Transverse colon (tissue), 4 donors: ENCODE measurements around the gene KNCN. TPM values are rescaled to one million over a fixed set of nuclear protein-coding genes. Genes with fewer than 3 reads are reported as not detected.

Experiments
- DNase-seq: peaks from one replicate; pipeline ENCODE4 v3.0.0-alpha.2; 2019
- H3K27ac ChIP-seq, 4 donors: fragments of 200-600 bp; sonication (generic); 2 replicates each; pipeline ENCODE4 v1.5.1; 2016 to 2018; ENCODE audit warnings: inconsistent platforms in 4 of 4
- H3K27me3 ChIP-seq: fragments of 200-600 bp; sonication (generic); 2 replicates; pipeline ENCODE4 v1.5.1; 2017; ENCODE audit warnings: inconsistent platforms
- H3K36me3 ChIP-seq, 4 donors: fragments of 200-600 bp; sonication (generic); 2 replicates each; pipeline ENCODE4 v1.5.1; 2017 to 2019; ENCODE audit warnings: inconsistent platforms in 4 of 4
- H3K4me1 ChIP-seq, 4 donors: fragments of 200-600 bp; sonication (generic); 2 replicates each; pipeline ENCODE4 v1.5.1; 2017 to 2020; ENCODE audit warnings: inconsistent platforms in 4 of 4
- H3K4me3 ChIP-seq, 4 donors: fragments of 200-600 bp; sonication (generic); 1 replicate in 1 of 4; 2 replicates in 3 of 4; pipeline versions ENCODE4 v1.5.1 to v1.6.1; 2017 to 2019; ENCODE audit warnings: inconsistent platforms in 4 of 4
- H3K9me3 ChIP-seq, 2 donors: fragments of 200-600 bp; sonication (generic); 2 replicates each; pipeline ENCODE4 v1.5.1; 2017 to 2019; ENCODE audit warnings: inconsistent platforms in 2 of 2
- EP300 ChIP-seq: sonication (generic); formaldehyde crosslinking; IDR thresholded peaks from one replicate; pipeline ENCODE4 v1.6.1; 2017; ENCODE audit warnings: antibody characterized with exemption, low read depth
- POLR2A ChIP-seq: fragments of 450-650 bp; IDR thresholded peaks from one replicate; pipeline ENCODE4 v1.6.1; 2016; ENCODE audit warnings: antibody characterized with exemption, mild to moderate bottlenecking, moderate library complexity
- POLR2AphosphoS5 ChIP-seq, 3 donors: sonication (generic); formaldehyde crosslinking; IDR thresholded peaks; one replicate each; pipeline ENCODE4 v1.6.1; 2016; ENCODE audit warnings: antibody characterized with exemption in 3 of 3
- WGBS, 2 donors: methylation state at CpG; one replicate each; pipeline ENCODE4 v1.1.5; 2018; ENCODE audit warnings: low coverage in 1 of 2; 5-methylcytosine and 5-hydroxymethylcytosine counted together
- in situ Hi-C, 4 donors: fragments of 200-750 bp; cut with MboI; loops; one replicate each; pipeline versions ENCODE4 v1.15.0 to v1.15.1; 2017; ENCODE audit warnings: low sequenced_read_pairs in 3 of 4, low pct_ligation_motif_present in 1 of 4, low pct_unique_long_range_greater_than_20kb in 1 of 4
- intact Hi-C: fragments of 100-400 bp; cut with DNase I; formaldehyde crosslinking; loops from one replicate; pipeline ENCODE4 v1.15.1; 2023; ENCODE audit warnings: low total_unique reads
- total RNA-seq, 4 donors: library from RNA; depleted of rRNA; stranded (reverse); fragments of >200 nt; gene quantifications; one replicate each; pipeline ENCODE4 v1.1.0, GENCODE V29; 2016
- TF ChIP-seq, protein P1 (sequence below), 5 experiments: fragments of 200-600 bp in 3 of 5; fragments of 450-650 bp in 2 of 5; sonication (generic) in 3 of 5; IDR thresholded peaks; 1 replicate in 2 of 5; 2 replicates in 3 of 5; pipeline ENCODE4 v1.5.1; 2016 to 2017; ENCODE audit warnings: antibody characterized with exemption in 5 of 5, inconsistent platforms in 3 of 5, mild to moderate bottlenecking in 2 of 5, moderate library complexity in 1 of 5

KNCN gene
- total RNA-seq, 4 donors from 2014 or later = not detected

- H3K36me3 ChIP-seq = no peaks in the 10 kb centered on the region
- H3K27ac ChIP-seq = peak overlapping the region; percentile 24 to 62 (median 52)
- TF ChIP-seq POLR2A (peak; percentile 33), POLR2AphosphoS5 (IDR thresholded peaks at IDR 0.05) (no peak)
- TF ChIP-seq, protein P1, sequence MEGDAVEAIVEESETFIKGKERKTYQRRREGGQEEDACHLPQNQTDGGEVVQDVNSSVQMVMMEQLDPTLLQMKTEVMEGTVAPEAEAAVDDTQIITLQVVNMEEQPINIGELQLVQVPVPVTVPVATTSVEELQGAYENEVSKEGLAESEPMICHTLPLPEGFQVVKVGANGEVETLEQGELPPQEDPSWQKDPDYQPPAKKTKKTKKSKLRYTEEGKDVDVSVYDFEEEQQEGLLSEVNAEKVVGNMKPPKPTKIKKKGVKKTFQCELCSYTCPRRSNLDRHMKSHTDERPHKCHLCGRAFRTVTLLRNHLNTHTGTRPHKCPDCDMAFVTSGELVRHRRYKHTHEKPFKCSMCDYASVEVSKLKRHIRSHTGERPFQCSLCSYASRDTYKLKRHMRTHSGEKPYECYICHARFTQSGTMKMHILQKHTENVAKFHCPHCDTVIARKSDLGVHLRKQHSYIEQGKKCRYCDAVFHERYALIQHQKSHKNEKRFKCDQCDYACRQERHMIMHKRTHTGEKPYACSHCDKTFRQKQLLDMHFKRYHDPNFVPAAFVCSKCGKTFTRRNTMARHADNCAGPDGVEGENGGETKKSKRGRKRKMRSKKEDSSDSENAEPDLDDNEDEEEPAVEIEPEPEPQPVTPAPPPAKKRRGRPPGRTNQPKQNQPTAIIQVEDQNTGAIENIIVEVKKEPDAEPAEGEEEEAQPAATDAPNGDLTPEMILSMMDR (IDR thresholded peaks at IDR 0.05) = no peak
- intact Hi-C loops (no loop called here), in situ Hi-C loops (no loop called here)
- no peaks in the 10 kb centered on the region for H3K9me3 ChIP-seq
- H3K4me3 ChIP-seq = peak overlapping the region in 1 of 4 donors; percentile 2
- peaks cover 0 to 20% (median 9%) of the 10 kb centered on the region in 4 donors for H3K4me1 ChIP-seq
- DNase-seq = peak; percentile 82
- peaks cover 7% of the 10 kb centered on the region for H3K27me3 ChIP-seq
- 10 to 33% methylated on average over 1 to 10 of the region's 10 CpGs for WGBS, 2 donors
Measured at GRCh38 chr1:46517010-46517600, 34.3 kb downstream of the KNCN start.

DNA sequence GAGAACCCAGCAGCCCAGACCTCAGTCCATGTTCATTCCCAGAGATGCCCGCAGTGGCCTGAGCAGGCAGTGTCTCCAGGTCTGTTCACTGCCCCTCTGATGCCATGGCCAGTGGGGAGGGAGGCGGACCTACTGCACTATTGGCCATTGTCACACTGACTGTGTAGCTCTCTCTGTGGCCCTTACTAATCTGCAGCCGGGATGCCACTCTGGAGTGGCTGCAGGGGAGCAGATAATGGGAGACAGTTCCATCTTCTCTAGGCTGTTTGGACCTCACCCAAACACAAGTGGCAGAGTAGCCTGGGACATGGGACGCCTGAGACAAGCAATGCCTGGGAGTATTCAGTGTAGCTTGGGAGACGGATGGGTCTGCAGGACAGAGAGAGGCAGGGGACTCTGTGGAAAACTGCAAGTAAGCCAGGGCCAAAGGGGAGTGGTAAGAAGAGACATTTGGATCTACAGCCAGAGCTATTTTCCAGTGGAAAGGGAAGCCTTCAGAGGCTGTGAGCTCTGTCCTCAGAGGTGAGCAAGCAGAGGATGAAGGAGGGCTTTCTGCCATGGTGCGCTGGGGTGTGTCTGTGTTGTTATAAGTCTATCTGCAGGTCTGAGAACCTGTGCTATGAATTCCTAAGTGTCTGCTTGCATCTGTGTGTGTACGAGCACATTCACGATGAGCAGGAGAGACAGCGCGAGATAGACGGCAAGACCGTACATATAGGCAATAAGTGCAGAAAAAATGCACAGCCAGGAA, 35.1 kb downstream of the KNCN start:
- Histone ChIP-seq H3K27ac (peak overlapping the region in 3 of 4 donors; percentile 24 to 62 (median 50)), H3K27me3 (peaks cover 7% of the 10 kb centered on the region), H3K9me3 (no peaks in the 10 kb centered on the region), H3K36me3 (no peaks in the 10 kb centered on the region), H3K4me3 (peak overlapping the region in 1 of 4 donors; percentile 2), H3K4me1 (peaks cover 0 to 20% (median 9%) of the 10 kb centered on the region in 4 donors)
- 45% methylated on average over 12 of the region's 12 CpGs; no CpG with 5 or more reads in 1 of the 2 donors for WGBS, 2 donors
- intact Hi-C loops = no loop called here
- in situ Hi-C loops = no loop called here
- no peak for DNase-seq
- TF ChIP-seq EP300 (no peak), POLR2AphosphoS5 (IDR thresholded peaks at IDR 0.05) (no peak), POLR2A (no peak)
- TF ChIP-seq, protein P1 (IDR thresholded peaks at IDR 0.05) = no peak

DNA sequence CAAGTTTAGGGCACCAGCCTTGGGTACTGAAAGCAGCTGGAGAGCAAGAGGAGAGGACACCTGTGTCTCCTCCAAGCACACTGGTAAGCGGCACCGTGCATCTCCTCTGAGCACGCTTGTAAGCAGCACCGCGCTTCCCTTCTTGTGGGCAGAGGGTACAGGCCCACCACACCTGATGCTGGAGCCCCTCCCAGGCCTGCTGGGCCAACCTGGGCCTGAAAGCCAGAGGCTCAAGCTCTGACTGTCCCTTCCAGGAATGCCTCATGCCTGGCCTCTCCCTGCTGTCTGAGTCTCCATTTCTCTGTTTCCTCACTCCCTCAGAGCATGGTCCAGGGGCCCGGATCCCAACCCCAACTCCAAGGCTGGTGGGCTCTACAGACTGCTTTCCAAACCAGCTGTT, 35.9 kb downstream of the KNCN start:
- H3K4me3 ChIP-seq = no peak overlapping the region
- in situ Hi-C loops (no loop called here), intact Hi-C loops (no loop called here)
- TF ChIP-seq, protein P1 (IDR thresholded peaks at IDR 0.05) = no peak
- no peak for TF ChIP-seq EP300
- H3K36me3 ChIP-seq = no peaks in the 10 kb centered on the region
- no peak overlapping the region for H3K27ac ChIP-seq
- H3K27me3 ChIP-seq = peaks cover 7% of the 10 kb centered on the region
- DNase-seq = no peak
- no peaks in the 10 kb centered on the region for H3K9me3 ChIP-seq
- peaks cover 0 to 20% (median 9%) of the 10 kb centered on the region in 4 donors for H3K4me1 ChIP-seq
- WGBS, 2 donors = 78% methylated on average over 6 of the region's 6 CpGs; no CpG with 5 or more reads in 1 of the 2 donors

DNA sequence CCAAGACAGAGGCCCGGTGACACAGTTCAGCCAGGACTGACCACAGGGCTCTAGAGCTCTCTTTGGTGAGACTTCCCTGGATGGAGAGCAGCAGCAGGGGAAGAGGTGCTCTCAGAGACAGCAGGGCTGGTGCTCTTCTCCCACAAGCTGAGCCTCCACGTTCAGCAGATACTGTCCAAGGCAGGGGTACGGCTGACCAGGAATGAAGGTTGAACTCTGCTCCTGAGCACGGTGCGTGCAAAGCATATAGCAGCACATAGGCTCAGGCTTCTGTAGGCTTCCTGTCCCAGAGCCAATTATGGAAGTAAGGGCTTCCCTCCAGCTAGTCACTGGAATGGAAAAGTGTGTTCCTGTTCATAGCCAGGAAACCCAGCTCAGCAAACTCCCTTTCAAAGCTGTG, 37.9 kb downstream of the KNCN start:
- H3K27me3 ChIP-seq = peaks cover 5% of the 10 kb centered on the region
- intact Hi-C loops (no loop called here), in situ Hi-C loops (no loop called here)
- H3K4me1 ChIP-seq = peaks cover 0 to 20% (median 9%) of the 10 kb centered on the region in 4 donors
- no peaks in the 10 kb centered on the region for H3K36me3 ChIP-seq
- WGBS, 2 donors = 86% methylated on average over 5 of the region's 5 CpGs; no CpG with 5 or more reads in 1 of the 2 donors
- no peak for DNase-seq
- H3K27ac ChIP-seq = no peak overlapping the region
- TF ChIP-seq POLR2A (no peak), POLR2AphosphoS5 (IDR thresholded peaks at IDR 0.05) (no peak), EP300 (no peak)
- TF ChIP-seq, protein P1 (IDR thresholded peaks at IDR 0.05) = no peak
- no peak overlapping the region for H3K4me3 ChIP-seq
- no peaks in the 10 kb centered on the region for H3K9me3 ChIP-seq
